ENCODE measurements around the gene C2orf69.

The C2orf69 gene

GRCh38 chr2:199914372-199914958, 3.4 kb downstream of the C2orf69 start:
- no peak for DNase-seq

GRCh38 chr2:199916980-199917379, 5.9 kb downstream of the C2orf69 start:
- no peak for DNase-seq

- DNase-seq, result no peak
Measured at GRCh38 chr2:199922856-199923255, 11.8 kb downstream of the C2orf69 start.

GRCh38 chr2:199923924-199924323, 12.8 kb downstream of the C2orf69 start:
- DNase-seq, result no peak

GRCh38 chr2:199926806-199927205, 15.7 kb downstream of the C2orf69 start:
- DNase-seq, result no peak

GRCh38 chr2:199928226-199928625, 17.1 kb downstream of the C2orf69 start:
- no peak for DNase-seq

GRCh38 chr2:199928626-199929025, 17.5 kb downstream of the C2orf69 start:
- DNase-seq, result no peak

- DNase-seq, result no peak
Measured at GRCh38 chr2:199929262-199929661, 18.2 kb downstream of the C2orf69 start.

GRCh38 chr2:199932312-199932855, 21.3 kb downstream of the C2orf69 start:
- peak; percentile 15 for DNase-seq

- DNase-seq, result no peak
Measured at GRCh38 chr2:199933466-199933865, 22.4 kb downstream of the C2orf69 start.

GRCh38 chr2:199936554-199936953, 25.5 kb downstream of the C2orf69 start:
- no peak for DNase-seq

GRCh38 chr2:199940373-199940772, 29.3 kb downstream of the C2orf69 start:
- peak; percentile 47 for DNase-seq

GRCh38 chr2:199943373-199943772, 32.3 kb downstream of the C2orf69 start:
- no peak for DNase-seq

- no peak for DNase-seq
Measured at GRCh38 chr2:199946196-199946595, 35.1 kb downstream of the C2orf69 start.

- DNase-seq, result no peak
Measured at GRCh38 chr2:199946836-199947235, 35.7 kb downstream of the C2orf69 start.

GRCh38 chr2:199950396-199950795, 39.3 kb downstream of the C2orf69 start:
- DNase-seq, result no peak

GRCh38 chr2:199951023-199951422, 39.9 kb downstream of the C2orf69 start:
- DNase-seq, result no peak

- DNase-seq, result no peak
Measured at GRCh38 chr2:199955007-199955338, 43.9 kb downstream of the C2orf69 start.

- peak; percentile 74 for DNase-seq
Measured at GRCh38 chr2:199955339-199956061, 44.4 kb downstream of the C2orf69 start, which contains the start of the genes MAIP1 and TYW5. TSS of gene MAIP1 (plus strand) at chr2:199955582. CDS start at chr2:199955799, 217 bp downstream. TSS of gene TYW5 (minus strand) at chr2:199955491. CDS start at chr2:199955470, 21 bp downstream.

GRCh38 chr2:199956062-199956380, 44.9 kb downstream of the C2orf69 start:
- DNase-seq, result no peak

- DNase-seq, result no peak
Measured at GRCh38 chr2:199958014-199958413, 46.9 kb downstream of the C2orf69 start.

GRCh38 chr2:199962203-199962602, 51.1 kb downstream of the C2orf69 start:
- DNase-seq, result no peak

GRCh38 chr2:199966405-199966804, 55.3 kb downstream of the C2orf69 start:
- DNase-seq, result no peak

- DNase-seq, result no peak
Measured at GRCh38 chr2:199966976-199967375, 55.9 kb downstream of the C2orf69 start.

GRCh38 chr2:199968126-199968525, 57.0 kb downstream of the C2orf69 start:
- DNase-seq, result no peak
